IMR-90 (cell line): ENCODE measurements around the gene PXK. TPM values are rescaled to one million over a fixed set of nuclear protein-coding genes. Genes with fewer than 3 reads are reported as not detected.

Experiments
- ATAC-seq: fragments of 200-7000 bp; cut with Tn5 transposase; 2 replicates; pipeline ENCODE4 v1.9.1; 2020; ENCODE audit warnings: low read depth, mild to moderate bottlenecking, moderate library complexity
- BruUV-seq: library from RNA; stranded (reverse); fragments of 400-500 nt; replicated peaks from 2 replicates; lab custom pipeline; 2021; lab: Mats Ljungman, UMichigan
- CTCF ChIA-PET: fragments of 300-600 bp; formaldehyde crosslinking; extraction: SDS; loops from one replicate; lab custom pipeline; 2021; ENCODE audit warnings: antibody characterized with exemption; lab: Yijun Ruan, JAX
- POLR2A ChIA-PET: fragments of 300-600 bp; sonication (Branson Sonifier 250); formaldehyde crosslinking; loops from one replicate; lab custom pipeline; 2022; ENCODE audit warnings: antibody characterized with exemption; ENCODE audit not compliant: unreplicated experiment; lab: Charles Lee
- DNase-seq: peaks from one replicate; pipeline ENCODE4 v3.0.0; 2013
- H2AFZ ChIP-seq: replicated peaks from 2 replicates; pipeline ENCODE3; 2013; ENCODE audit warnings: low read length, mild to moderate bottlenecking; ENCODE audit not compliant: poor library complexity
- H2AK5ac ChIP-seq: 2 replicates; pipeline ENCODE4 v1.6.1; 2013; ENCODE audit warnings: low read depth, low read length, inconsistent platforms
- H2AK9ac ChIP-seq: replicated peaks from 2 replicates; pipeline ENCODE3; 2013; ENCODE audit warnings: mild to moderate bottlenecking, low read depth, low read length, moderate library complexity; ENCODE audit not compliant: poor library complexity
- H2BK120ac ChIP-seq: 2 replicates; pipeline ENCODE4 v1.6.1; 2013; ENCODE audit warnings: low read depth, low read length, inconsistent platforms
- H2BK15ac ChIP-seq: 3 replicates; pipeline ENCODE4 v1.6.1; 2013; ENCODE audit warnings: low read depth, low read length, inconsistent platforms
- H2BK20ac ChIP-seq: 2 replicates; pipeline ENCODE4 v1.6.1; 2013; ENCODE audit warnings: low read depth, mild to moderate bottlenecking, inconsistent platforms, low read length, moderate library complexity
- H2BK5ac ChIP-seq: 2 replicates; pipeline ENCODE4 v1.6.1; 2013; ENCODE audit warnings: mild to moderate bottlenecking, low read depth, low read length, inconsistent platforms; ENCODE audit not compliant: poor library complexity, severe bottlenecking
- H3K14ac ChIP-seq: replicated peaks from 2 replicates; pipeline ENCODE4 v1.6.1; 2013; ENCODE audit warnings: low read depth, low read length, inconsistent platforms
- H3K18ac ChIP-seq: 2 replicates; pipeline ENCODE4 v1.6.1; 2013; ENCODE audit warnings: low read depth, low read length, control low read depth
- H3K23ac ChIP-seq: 2 replicates; pipeline ENCODE4 v1.6.1; 2013; ENCODE audit warnings: low read depth, low read length, inconsistent platforms
- H3K27ac ChIP-seq: 2 replicates; pipeline ENCODE4 v1.5.1; 2013; ENCODE audit warnings: mild to moderate bottlenecking, control low read depth, low read length; ENCODE audit not compliant: insufficient read depth
- H3K27me3 ChIP-seq: 2 replicates; pipeline ENCODE4 v1.6.1; 2013; ENCODE audit warnings: low read length; ENCODE audit not compliant: control insufficient read depth, insufficient read depth
- H3K36me3 ChIP-seq: 2 replicates; pipeline ENCODE4 v1.6.1; 2013; ENCODE audit warnings: low read length, mixed read lengths; ENCODE audit not compliant: control insufficient read depth, insufficient read depth
- H3K4ac ChIP-seq: 2 replicates; pipeline ENCODE4 v1.6.1; 2013; ENCODE audit warnings: low read depth, low read length, inconsistent platforms
- H3K4me1 ChIP-seq: 2 replicates; pipeline ENCODE4 v1.6.1; 2013; ENCODE audit warnings: low read length, mixed read lengths; ENCODE audit not compliant: control insufficient read depth, insufficient read depth
- H3K4me2 ChIP-seq: 2 replicates; pipeline ENCODE4 v1.6.1; 2013; ENCODE audit warnings: low read depth, mild to moderate bottlenecking, control low read depth, low read length, moderate library complexity
- H3K4me3 ChIP-seq: 2 replicates; pipeline ENCODE4 v1.5.1; 2013; ENCODE audit warnings: low read depth, mild to moderate bottlenecking, control low read depth, low read length, moderate library complexity; ENCODE audit not compliant: insufficient read depth
- H3K56ac ChIP-seq: 2 replicates; pipeline ENCODE4 v1.6.1; 2013; ENCODE audit warnings: low read length, inconsistent platforms; ENCODE audit not compliant: insufficient read depth; ENCODE audit errors: extremely low read depth
- H3K79me1 ChIP-seq, 2 experiments: 2 replicates each; pipeline ENCODE4 v1.6.1; 2013; ENCODE audit warnings: low read length in 2 of 2, inconsistent platforms in 1 of 2, low read depth in 1 of 2
- H3K9ac ChIP-seq: 2 replicates; pipeline ENCODE4 v1.6.1; 2013; ENCODE audit warnings: low read depth, low read length, control low read depth
- H3K9me1 ChIP-seq: 2 replicates; pipeline ENCODE4 v1.6.1; 2013; ENCODE audit warnings: low read length, inconsistent platforms; ENCODE audit not compliant: insufficient read depth
- H3K9me3 ChIP-seq: 2 replicates; pipeline ENCODE4 v1.6.1; 2013; ENCODE audit warnings: low read length; ENCODE audit not compliant: control insufficient read depth, insufficient read depth
- H4K20me1 ChIP-seq: 2 replicates; pipeline ENCODE4 v1.6.1; 2013; ENCODE audit warnings: low read length, inconsistent platforms; ENCODE audit not compliant: insufficient read depth
- H4K5ac ChIP-seq: 2 replicates; pipeline ENCODE4 v1.6.1; 2013; ENCODE audit warnings: mild to moderate bottlenecking, low read depth, low read length, control low read depth
- H4K8ac ChIP-seq, 2 experiments: 2 replicates each; pipeline ENCODE4 v1.6.1; 2013; ENCODE audit warnings: low read depth in 2 of 2, low read length in 2 of 2, control low read depth in 1 of 2, inconsistent platforms in 1 of 2
- H4K91ac ChIP-seq: 2 replicates; pipeline ENCODE4 v1.6.1; 2013; ENCODE audit warnings: low read depth, low read length, inconsistent platforms; ENCODE audit not compliant: insufficient read depth
- CEBPB ChIP-seq: IDR thresholded peaks from 2 replicates; pipeline ENCODE4 v1.6.1; 2012; ENCODE audit warnings: low read depth, low read length, improper control_type of control experiment
- CTCF ChIP-seq: conservative IDR thresholded peaks from 2 replicates; pipeline ENCODE4 v1.5.1; 2012; ENCODE audit warnings: mild to moderate bottlenecking, low read depth, low read length, improper control_type of control experiment
- MAFK ChIP-seq: IDR thresholded peaks from 2 replicates; pipeline ENCODE4 v1.6.1; 2012; ENCODE audit warnings: low read depth, low read length, improper control_type of control experiment
- MXI1 ChIP-seq: IDR thresholded peaks from 2 replicates; pipeline ENCODE4 v1.6.1; 2012; ENCODE audit warnings: low read depth, mild to moderate bottlenecking, low read length, moderate library complexity, borderline replicate concordance
- NFE2L2 ChIP-seq: fragments of 150-350 bp; IDR thresholded peaks from 2 replicates; pipeline ENCODE4 v1.6.1; 2016; ENCODE audit warnings: low read depth, mild to moderate bottlenecking, low read length
- POLR2A ChIP-seq: IDR thresholded peaks from 2 replicates; pipeline ENCODE4 v1.6.1; 2012; ENCODE audit warnings: mild to moderate bottlenecking, low read depth, low read length
- RAD21 ChIP-seq: IDR thresholded peaks from 2 replicates; pipeline ENCODE4 v1.6.1; 2012; ENCODE audit warnings: low read length, improper control_type of control experiment
- RCOR1 ChIP-seq: IDR thresholded peaks from 2 replicates; pipeline ENCODE4 v1.6.1; 2012; ENCODE audit warnings: mild to moderate bottlenecking, low read length, improper control_type of control experiment; ENCODE audit not compliant: insufficient replicate concordance
- RFX5 ChIP-seq: IDR thresholded peaks from 2 replicates; pipeline ENCODE4 v1.8.0; 2012; ENCODE audit warnings: low read depth, mild to moderate bottlenecking, low read length, moderate library complexity
- SMC3 ChIP-seq: fragments of 150-350 bp; IDR thresholded peaks from 2 replicates; pipeline ENCODE4 v1.6.1; 2016; ENCODE audit warnings: low read depth, mild to moderate bottlenecking, antibody characterized with exemption, low read length, moderate library complexity
- WGBS, 2 experiments: methylation state at CpG; one replicate each; pipeline versions ENCODE4 v1.1.5 to v1.1.7; 2013; ENCODE audit warnings: missing lambda C conversion rate in 2 of 2; ENCODE audit not compliant: insufficient read length in 1 of 2; ENCODE audit errors: extremely low coverage in 2 of 2; 5-methylcytosine and 5-hydroxymethylcytosine counted together
- dilution Hi-C: fragments of 300-500 bp; cut with HindIII; formaldehyde crosslinking; loops from one replicate; pipeline ENCODE4 v1.14.3; 2018; ENCODE audit warnings: low sequenced_read_pairs; ENCODE audit not compliant: unreplicated experiment
- in situ Hi-C: fragments of 300-500 bp; cut with MboI; formaldehyde crosslinking; loops from 3 replicates; pipeline ENCODE4 v1.14.3; 2019; ENCODE audit warnings: low sequenced_read_pairs, inconsistent platforms, mixed read lengths
- intact Hi-C: fragments of 100-400 bp; cut with micrococcal nuclease; formaldehyde crosslinking; loops from 2 replicates; pipeline ENCODE4 v1.10.0; 2022
- polyA plus RNA-seq, 3 experiments: library from polyadenylated mRNA; depleted of rRNA; stranded (reverse); fragments of >200 nt; gene quantifications; 2 replicates each; pipeline ENCODE4 v1.2.3, GENCODE V29; 2012; ENCODE audit warnings: low replicate concordance in 1 of 3
- total RNA-seq: library from RNA; depleted of rRNA; stranded (reverse); fragments of >200 nt; gene quantifications from 2 replicates; pipeline ENCODE4 v1.2.3, GENCODE V29; 2012
- TF ChIP-seq, protein P1 (sequence below): fragments of 150-350 bp; IDR thresholded peaks from 2 replicates; pipeline ENCODE4 v1.6.1; 2017; ENCODE audit warnings: mild to moderate bottlenecking, antibody characterized with exemption, low read length, low read depth

The PXK gene
- total and polyA plus RNA-seq, 2 of the 4 experiments (the other 2 are of a cell fraction) = 14.3 to 17.7 TPM

- Histone ChIP-seq H4K20me1 (peaks cover 13% of the 10 kb centered on the region; the same call in 1 of the 2 replicates), H2AK5ac (peak overlapping the region; percentile 63), H3K23ac (peak overlapping the region; percentile 53), H3K27ac (peak overlapping the region; percentile 4; the same call in 1 of the 2 replicates), H4K91ac (peak overlapping the region; percentile 12; the same call in 1 of the 2 replicates), H2BK15ac (0 out of 3 replicates have a peak overlapping the region, but pooled peaks have one; percentile 24), H2BK20ac (peak overlapping the region; percentile 56), H2AFZ (peak overlapping the region; percentile 19), H3K27me3 (no peaks in the 10 kb centered on the region), H2BK120ac (peak overlapping the region; percentile 67), H3K18ac (peak overlapping the region; percentile 85), H3K36me3 (peaks cover 9% of the 10 kb centered on the region; the same call in 1 of the 2 replicates), H2BK5ac (peak overlapping the region; percentile 63), H3K56ac (no peak overlapping the region), H3K9ac (no peak overlapping the region), H2AK9ac (peak overlapping the region; percentile 4), H3K4me3 (no peak overlapping the region), H4K8ac (peak overlapping the region in 1 of 2 experiments; percentile 69; a peak in 2 of 4 replicates), H3K4me2 (peak overlapping the region; percentile 67; the same call in 1 of the 2 replicates), H3K9me3 (no peaks in the 10 kb centered on the region), H3K4ac (peak overlapping the region; percentile 76), H4K5ac (peak overlapping the region; percentile 64), H3K4me1 (peaks cover 11% of the 10 kb centered on the region), H3K14ac (peak overlapping the region; percentile 44; the same call in 1 of the 2 replicates), H3K9me1 (peaks cover 19% of the 10 kb centered on the region), H3K79me1 (peaks cover 50 to 73% of the 10 kb centered on the region in 2 experiments)
- ChIA-PET POLR2A (interaction anchor here (1.4 kb wide), 1 partner anchor 15 kb away, joined by 3 read pairs; no protein-coding TSS in a partner anchor), CTCF (interaction anchor here (0.9 kb wide), 1 partner anchor 38 kb away, joined by 3 read pairs; no protein-coding TSS in a partner anchor)
- in situ Hi-C loops = no loop called here
- WGBS, 2 experiments = no CpG with 5 or more reads among the region's 2 CpGs
- dilution Hi-C loops = no loop called here
- intact Hi-C loops = loop anchor here (5.0 kb wide), 1 partner anchor 37 kb away; no protein-coding TSS in a partner anchor
- ATAC-seq = peak; percentile 79
- peak; percentile 47; the same call in 1 of the 2 replicates for TF ChIP-seq CEBPB
- no peak for TF ChIP-seq POLR2A
- TF ChIP-seq CTCF = no peak
- no peak for TF ChIP-seq RAD21
- TF ChIP-seq MXI1 = no peak
- peak; percentile 30; the same call in 1 of the 2 replicates for TF ChIP-seq MAFK
- no peak for TF ChIP-seq RCOR1
- no peak for TF ChIP-seq RFX5
- TF ChIP-seq NFE2L2 = peak; percentile 93
- TF ChIP-seq SMC3 = no peak
- TF ChIP-seq, protein P1, sequence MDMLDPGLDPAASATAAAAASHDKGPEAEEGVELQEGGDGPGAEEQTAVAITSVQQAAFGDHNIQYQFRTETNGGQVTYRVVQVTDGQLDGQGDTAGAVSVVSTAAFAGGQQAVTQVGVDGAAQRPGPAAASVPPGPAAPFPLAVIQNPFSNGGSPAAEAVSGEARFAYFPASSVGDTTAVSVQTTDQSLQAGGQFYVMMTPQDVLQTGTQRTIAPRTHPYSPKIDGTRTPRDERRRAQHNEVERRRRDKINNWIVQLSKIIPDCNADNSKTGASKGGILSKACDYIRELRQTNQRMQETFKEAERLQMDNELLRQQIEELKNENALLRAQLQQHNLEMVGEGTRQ = no peak
- peak; percentile 72 for DNase-seq
- no TSS peak for BruUV-seq
Observed at GRCh38 chr3:58350627-58351013, 17.9 kb downstream of the PXK start.
